ENCODE results near the gene TPH2.

Gene TPH2

DNA sequence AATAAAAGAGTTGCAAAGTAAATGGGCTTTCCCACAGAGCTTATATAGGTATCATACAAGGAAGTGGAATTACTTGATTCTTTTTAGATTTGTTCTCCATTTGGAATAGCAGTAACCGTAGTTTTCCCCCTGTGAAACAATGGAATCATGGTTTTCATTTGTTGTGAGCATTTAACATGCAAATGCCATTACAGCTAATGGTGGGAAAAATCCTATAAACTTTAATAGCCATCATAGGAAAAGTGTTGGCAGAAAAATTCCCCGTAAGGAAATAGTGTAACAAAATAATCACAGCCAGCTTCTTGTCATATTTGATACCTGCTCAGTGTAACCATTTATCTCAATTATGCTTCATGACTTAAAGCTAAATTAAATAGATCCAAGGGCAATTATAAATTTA is 95.3 kb downstream of the TPH2 start:
- Histone ChIP-seq H3K4me1 (ENCODE audit: insufficient read depth, low read length, poor library complexity, severe bottlenecking) (no peaks in the 10 kb centered on the region), H4K20me1 (ENCODE audit: insufficient read depth, low read length, poor library complexity, severe bottlenecking) (no peaks in the 10 kb centered on the region), H3K79me2 (ENCODE audit: insufficient read depth, low read length) (no peaks in the 10 kb centered on the region), H3K9ac (ENCODE audit: low read depth, low read length, poor library complexity, severe bottlenecking) (no peak overlapping the region), H3K9me2 (replicated peaks; ENCODE audit: low read depth, low read length) (no peaks in the 10 kb centered on the region), H3K4me2 (ENCODE audit: low read depth, low read length, poor library complexity, severe bottlenecking) (no peak overlapping the region), H3K9me3 (ENCODE audit: insufficient read depth, low read depth, low read length) (no peaks in the 10 kb centered on the region), H2AFZ (ENCODE audit: low read length) (no peak overlapping the region), H3K4me3 (ENCODE audit: low read length, poor library complexity, severe bottlenecking) (no peak overlapping the region), H3K36me3 (ENCODE audit: insufficient read depth, low read length) (no peaks in the 10 kb centered on the region), H3F3A (ENCODE audit: low read depth) (no peaks in the 10 kb centered on the region), H3K27me3 (ENCODE audit: insufficient read depth, low read length, poor library complexity, severe bottlenecking) (no peaks in the 10 kb centered on the region)
- TF ChIP-seq CTCF (conservative IDR thresholded peaks at IDR 0.05; ENCODE audit: low read length), result no peak
- TF ChIP-seq EZH2phosphoT487 (IDR thresholded peaks at IDR 0.05; ENCODE audit: borderline replicate concordance), result no peak

GRCh38 chr12:72035625-72036024 is 97.0 kb downstream of the TPH2 start:
- no peaks in the 10 kb centered on the region for H3K4me1 ChIP-seq (ENCODE audit: insufficient read depth, low read length, poor library complexity, severe bottlenecking)
- H3K27me3 ChIP-seq (ENCODE audit: insufficient read depth, low read length, poor library complexity, severe bottlenecking), result no peaks in the 10 kb centered on the region
- no peak overlapping the region for H3K4me3 ChIP-seq (ENCODE audit: low read length, poor library complexity, severe bottlenecking)
- H3K9ac ChIP-seq (ENCODE audit: low read depth, low read length, poor library complexity, severe bottlenecking), result no peak overlapping the region
- H3K9me3 ChIP-seq (ENCODE audit: insufficient read depth, low read depth, low read length), result no peaks in the 10 kb centered on the region
- no peak overlapping the region for H2AFZ ChIP-seq (ENCODE audit: low read length)
- no peak for TF ChIP-seq CTCF (conservative IDR thresholded peaks at IDR 0.05; ENCODE audit: low read length)
- no peak for TF ChIP-seq EZH2phosphoT487 (IDR thresholded peaks at IDR 0.05; ENCODE audit: borderline replicate concordance)
- no peaks in the 10 kb centered on the region for H3F3A ChIP-seq (ENCODE audit: low read depth)
- H3K36me3 ChIP-seq (ENCODE audit: insufficient read depth, low read length), result no peaks in the 10 kb centered on the region
- no peaks in the 10 kb centered on the region for H4K20me1 ChIP-seq (ENCODE audit: insufficient read depth, low read length, poor library complexity, severe bottlenecking)
- no peaks in the 10 kb centered on the region for H3K79me2 ChIP-seq (ENCODE audit: insufficient read depth, low read length)
- no peak overlapping the region for H3K4me2 ChIP-seq (ENCODE audit: low read depth, low read length, poor library complexity, severe bottlenecking)
- H3K9me2 ChIP-seq (replicated peaks; ENCODE audit: low read depth, low read length), result no peaks in the 10 kb centered on the region

- H3K9me3 ChIP-seq (ENCODE audit: insufficient read depth, low read depth, low read length), result no peaks in the 10 kb centered on the region
- H3K36me3 ChIP-seq (ENCODE audit: insufficient read depth, low read length), result no peaks in the 10 kb centered on the region
- no peak overlapping the region for H3K9ac ChIP-seq (ENCODE audit: low read depth, low read length, poor library complexity, severe bottlenecking)
- TF ChIP-seq EZH2phosphoT487 (IDR thresholded peaks at IDR 0.05; ENCODE audit: borderline replicate concordance) (no peak), CTCF (conservative IDR thresholded peaks at IDR 0.05; ENCODE audit: low read length) (no peak)
- no peak overlapping the region for H3K4me3 ChIP-seq (ENCODE audit: low read length, poor library complexity, severe bottlenecking)
- no peaks in the 10 kb centered on the region for H3K27me3 ChIP-seq (ENCODE audit: insufficient read depth, low read length, poor library complexity, severe bottlenecking)
- no peaks in the 10 kb centered on the region for H4K20me1 ChIP-seq (ENCODE audit: insufficient read depth, low read length, poor library complexity, severe bottlenecking)
- no peaks in the 10 kb centered on the region for H3F3A ChIP-seq (ENCODE audit: low read depth)
- H2AFZ ChIP-seq (ENCODE audit: low read length), result no peak overlapping the region
- H3K79me2 ChIP-seq (ENCODE audit: insufficient read depth, low read length), result no peaks in the 10 kb centered on the region
- no peaks in the 10 kb centered on the region for H3K4me1 ChIP-seq (ENCODE audit: insufficient read depth, low read length, poor library complexity, severe bottlenecking)
- no peak overlapping the region for H3K4me2 ChIP-seq (ENCODE audit: low read depth, low read length, poor library complexity, severe bottlenecking)
- no peaks in the 10 kb centered on the region for H3K9me2 ChIP-seq (replicated peaks; ENCODE audit: low read depth, low read length)
Observed at GRCh38 chr12:72036393-72036792, 97.7 kb downstream of the TPH2 start.
